ENCODE data around the gene FAF1.
"Not testable (repeated sequence)": the region's sequence is repeated elsewhere in the genome, so short reads cannot be mapped to it uniquely, and the experiment has no call there.

The FAF1 gene

DNA sequence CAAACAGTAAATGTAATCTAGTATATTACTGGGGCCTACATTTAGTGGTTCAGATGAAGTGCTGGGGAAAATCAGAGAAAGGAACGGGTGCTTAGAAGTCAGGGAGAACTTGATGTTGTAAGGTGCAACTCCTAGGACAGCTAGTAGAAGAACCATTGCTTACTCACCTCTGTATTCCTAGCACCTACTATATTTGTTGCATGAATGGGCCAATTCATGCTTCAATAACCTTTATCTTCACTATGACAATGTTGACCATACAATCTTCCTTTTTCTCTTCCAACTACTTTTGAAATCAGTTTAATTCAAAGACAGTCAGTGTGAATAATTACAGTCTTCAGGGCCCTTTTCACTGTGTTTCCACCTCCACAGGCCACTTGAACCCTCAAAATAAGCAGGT is 411.8 kb downstream of the FAF1 start:
- no peak for DNase-seq (ENCODE audit: low read depth)

- DNase-seq (ENCODE audit: low read depth) = no peak
These were observed 417.7 kb downstream of the FAF1 start for GRCh38 chr1:50542362-50542761.

GRCh38 chr1:50538476-50538875 is 421.6 kb downstream of the FAF1 start:
- DNase-seq (ENCODE audit: low read depth) = no peak

GRCh38 chr1:50531601-50532000 is 428.5 kb downstream of the FAF1 start:
- DNase-seq (ENCODE audit: low read depth) = no peak

- no peak for DNase-seq (ENCODE audit: low read depth)
These were observed 429.0 kb downstream of the FAF1 start for GRCh38 chr1:50531027-50531426.

- DNase-seq (ENCODE audit: low read depth) = no peak
These were observed 430.6 kb downstream of the FAF1 start for GRCh38 chr1:50529510-50529909.

GRCh38 chr1:50527987-50528320 is 432.1 kb downstream of the FAF1 start:
- not testable (repeated sequence) for DNase-seq (ENCODE audit: low read depth)

GRCh38 chr1:50527249-50527986 is 432.6 kb downstream of the FAF1 start:
- DNase-seq (ENCODE audit: low read depth) = no peak

- DNase-seq (ENCODE audit: low read depth) = no peak
These were observed 433.6 kb downstream of the FAF1 start for GRCh38 chr1:50526431-50526830.

DNA sequence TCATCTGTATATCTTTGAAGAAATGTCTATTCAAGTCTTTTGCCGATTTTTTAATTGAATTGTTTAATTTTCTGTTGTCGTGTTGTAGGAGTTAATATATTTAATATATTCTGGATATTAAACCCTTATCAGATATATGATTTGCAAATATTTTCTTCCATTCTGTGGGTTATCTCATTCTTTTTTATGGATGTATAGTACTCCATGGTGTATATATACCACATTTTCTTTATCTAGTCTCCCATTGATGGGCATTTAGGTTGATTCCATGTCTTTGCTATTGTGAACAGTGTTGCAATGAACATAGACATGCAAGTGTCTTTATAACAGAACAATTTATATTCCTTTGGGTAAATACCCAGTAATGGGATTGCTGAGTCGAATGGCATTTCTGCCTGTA is 436.5 kb downstream of the FAF1 start:
- DNase-seq (ENCODE audit: low read depth) = no peak

DNA sequence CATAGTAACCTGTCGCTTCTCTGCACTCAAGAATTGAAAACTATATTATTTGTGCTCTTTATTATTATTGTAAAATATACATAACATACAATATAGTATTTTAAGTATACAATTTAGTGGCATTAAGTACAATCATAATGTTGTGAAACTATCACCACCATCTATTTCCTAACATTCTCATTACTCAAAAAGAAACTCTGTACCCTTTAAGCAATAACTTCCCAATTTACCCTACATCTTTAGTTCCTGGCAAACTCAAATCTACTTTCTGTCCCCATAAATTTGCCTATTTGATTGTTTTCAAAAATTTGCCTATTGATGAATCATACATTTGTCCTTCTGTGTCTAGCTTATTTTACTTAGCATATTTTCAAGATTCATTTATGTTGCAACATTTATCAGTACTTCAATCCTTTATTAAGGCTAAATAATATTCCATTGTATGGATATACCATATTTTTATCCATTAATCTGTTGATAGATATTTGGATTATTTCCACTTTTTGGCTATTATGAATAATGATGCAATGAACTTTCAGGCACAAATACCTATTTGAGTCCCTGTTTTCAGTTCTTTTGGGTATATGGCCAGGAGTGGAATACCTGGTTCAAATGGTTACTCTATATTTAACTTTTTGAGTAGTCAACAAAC is 437.2 kb downstream of the FAF1 start:
- DNase-seq (ENCODE audit: low read depth) = no peak

- DNase-seq (ENCODE audit: low read depth) = no peak
These were observed 438.4 kb downstream of the FAF1 start for GRCh38 chr1:50521703-50522102.

DNA sequence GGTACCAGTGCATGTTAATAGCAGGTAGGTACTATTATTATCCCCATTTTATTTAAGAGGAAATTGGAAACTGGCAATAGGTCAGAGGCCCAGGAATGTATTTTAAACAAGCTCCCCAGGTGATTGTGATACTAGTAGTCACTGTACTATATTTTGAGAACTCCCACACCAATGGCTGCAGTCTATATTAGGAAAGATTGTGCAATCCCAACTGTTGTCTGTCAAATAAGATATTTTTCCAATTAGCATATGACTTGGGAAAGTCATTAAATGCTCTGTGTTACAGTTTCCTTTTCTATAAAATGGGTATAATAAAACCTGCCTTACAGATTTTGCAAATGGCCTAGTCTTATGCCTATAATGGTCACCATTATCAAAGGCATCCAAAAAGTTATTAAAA is 442.6 kb downstream of the FAF1 start:
- no peak for DNase-seq (ENCODE audit: low read depth)

DNA sequence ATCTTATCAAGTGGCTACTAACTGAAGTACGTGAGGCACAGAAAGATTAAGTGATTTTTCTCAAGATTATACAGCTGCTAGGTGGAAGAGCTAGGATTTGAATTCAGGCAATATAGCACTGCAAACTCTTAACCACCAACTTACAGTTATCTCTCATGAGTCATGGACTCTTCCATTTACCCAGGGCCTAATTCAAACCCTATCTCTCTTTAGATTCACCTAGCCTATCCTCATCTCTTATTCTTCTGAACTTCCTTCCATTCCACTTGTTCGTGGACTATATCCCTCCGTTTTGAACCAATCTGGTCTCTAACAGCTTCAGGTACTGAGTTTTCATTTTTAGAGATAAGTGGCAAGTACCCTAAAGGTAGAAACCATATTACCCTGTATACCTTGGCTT is 444.0 kb downstream of the FAF1 start:
- DNase-seq (ENCODE audit: low read depth) = no peak

DNA sequence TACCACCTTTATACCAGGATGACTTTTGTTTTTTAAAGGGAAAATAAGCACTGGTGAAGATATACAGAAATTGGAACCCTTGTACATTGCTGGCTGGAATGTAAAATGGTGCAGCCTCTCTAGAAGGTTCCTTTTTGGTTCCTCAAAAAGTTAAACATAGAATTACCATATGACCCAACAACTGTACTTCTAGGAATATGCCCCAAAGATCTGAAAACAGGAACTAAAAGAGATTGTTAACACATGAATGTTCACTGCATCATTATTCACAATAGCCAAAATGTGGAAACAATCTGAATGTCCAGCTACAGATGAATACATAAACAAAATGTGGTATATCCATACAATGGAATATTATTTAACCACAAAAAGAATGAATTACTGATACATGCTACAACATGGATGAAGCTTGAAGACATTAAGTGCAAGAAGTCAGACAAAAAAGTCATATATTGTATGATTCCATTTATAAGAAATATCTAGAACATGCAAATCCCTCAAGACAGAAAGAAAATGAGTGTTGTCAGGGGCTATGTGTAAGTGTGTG is 452.0 kb downstream of the FAF1 start:
- no peak for DNase-seq (ENCODE audit: low read depth)

GRCh38 chr1:50505427-50505826 is 454.6 kb downstream of the FAF1 start:
- DNase-seq (ENCODE audit: low read depth) = no peak

DNA sequence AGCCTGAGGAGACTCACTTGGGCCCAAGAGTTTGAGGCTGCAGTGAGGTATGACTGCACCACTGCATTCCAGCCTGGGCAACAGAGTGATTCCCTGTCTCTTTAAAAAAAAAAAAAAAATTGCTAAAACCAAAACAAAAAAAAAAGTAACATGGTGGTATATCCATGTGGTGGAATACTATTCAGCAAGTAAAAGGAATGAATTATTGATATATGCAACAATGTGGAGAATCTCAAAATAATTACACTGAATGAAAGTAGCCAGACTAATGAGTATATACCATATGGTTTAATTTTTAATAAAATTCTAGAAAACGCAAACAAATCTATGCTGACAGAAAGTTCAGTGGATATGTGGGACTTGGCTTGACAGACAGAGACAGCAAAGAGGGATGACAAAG is 456.6 kb downstream of the FAF1 start:
- DNase-seq (ENCODE audit: low read depth) = no peak

GRCh38 chr1:50502147-50502546 is 457.9 kb downstream of the FAF1 start:
- no peak for DNase-seq (ENCODE audit: low read depth)

DNA sequence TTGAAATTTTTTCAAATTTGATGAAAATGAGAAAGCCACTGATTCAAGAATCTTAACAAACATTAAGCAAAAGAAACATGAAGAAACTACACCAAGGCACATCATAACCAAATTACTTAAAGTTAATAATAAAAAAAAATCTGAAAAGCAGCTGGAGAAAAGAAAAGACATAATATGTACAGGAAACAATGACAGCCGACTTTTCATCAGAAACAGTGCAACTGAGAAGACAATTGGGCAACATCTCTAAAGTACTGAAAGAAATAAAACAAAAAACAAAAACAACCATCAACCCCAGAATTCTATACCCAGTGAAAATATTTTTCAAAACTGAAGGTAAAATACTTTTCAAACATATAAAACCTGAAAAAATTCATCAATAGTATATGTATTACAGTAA is 463.1 kb downstream of the FAF1 start:
- no peak for DNase-seq (ENCODE audit: low read depth)

DNA sequence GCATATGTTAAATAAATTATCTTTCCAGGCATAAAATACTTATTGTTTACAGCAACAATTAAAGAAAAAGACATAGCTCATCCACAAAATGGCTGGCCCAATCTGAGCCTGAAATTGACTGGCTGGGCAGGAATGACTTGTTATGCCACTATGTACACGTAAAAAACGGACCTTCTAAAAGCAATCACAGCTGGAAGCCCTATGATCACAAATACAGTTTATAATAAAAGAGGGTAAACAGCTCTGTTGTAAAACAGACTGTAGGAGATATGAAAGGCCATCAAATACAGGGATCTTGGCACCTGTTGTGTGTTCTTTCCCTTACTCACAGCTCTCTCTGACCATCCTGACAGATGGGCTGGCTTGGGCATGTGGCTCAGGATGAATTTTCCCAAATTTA is 466.4 kb downstream of the FAF1 start:
- no peak for DNase-seq (ENCODE audit: low read depth)

DNA sequence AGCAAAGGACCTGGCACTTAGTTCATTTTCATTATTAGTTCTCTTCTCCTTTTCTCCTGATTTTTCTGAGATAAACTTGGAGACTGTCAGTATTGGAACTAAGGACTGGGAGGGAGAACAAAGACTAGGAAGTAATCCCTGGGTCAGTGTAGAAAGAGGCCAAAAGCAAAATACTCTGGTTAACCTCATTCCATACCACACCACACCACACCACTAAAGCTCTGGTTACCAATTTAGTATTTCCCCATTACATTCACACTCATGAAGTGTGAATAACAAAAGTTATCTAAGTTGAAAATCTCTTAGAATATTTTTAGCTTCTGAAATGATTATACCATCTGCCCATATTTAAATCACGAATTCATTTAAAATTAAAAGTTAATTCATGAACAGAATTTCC is 467.9 kb downstream of the FAF1 start:
- DNase-seq (ENCODE audit: low read depth) = no peak

DNA sequence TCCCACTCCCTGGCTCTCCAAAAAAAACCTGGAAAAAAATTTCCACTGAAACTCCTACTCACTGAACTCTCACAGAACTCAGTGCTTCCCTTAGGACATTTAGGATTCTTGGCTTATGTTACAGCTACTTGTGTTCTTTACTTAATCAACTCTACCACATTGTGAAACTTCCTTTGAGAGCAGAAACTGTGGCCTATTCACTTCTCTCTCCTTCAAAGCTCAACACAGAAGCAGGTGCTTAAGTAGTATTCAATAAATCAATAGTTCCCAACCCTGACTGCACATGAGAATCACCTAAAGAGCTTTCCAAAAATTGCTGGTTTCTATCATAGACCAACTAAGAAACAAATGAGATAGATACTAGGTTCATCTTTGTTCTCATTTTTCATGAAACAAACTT is 468.9 kb downstream of the FAF1 start:
- DNase-seq (ENCODE audit: low read depth) = no peak

DNA sequence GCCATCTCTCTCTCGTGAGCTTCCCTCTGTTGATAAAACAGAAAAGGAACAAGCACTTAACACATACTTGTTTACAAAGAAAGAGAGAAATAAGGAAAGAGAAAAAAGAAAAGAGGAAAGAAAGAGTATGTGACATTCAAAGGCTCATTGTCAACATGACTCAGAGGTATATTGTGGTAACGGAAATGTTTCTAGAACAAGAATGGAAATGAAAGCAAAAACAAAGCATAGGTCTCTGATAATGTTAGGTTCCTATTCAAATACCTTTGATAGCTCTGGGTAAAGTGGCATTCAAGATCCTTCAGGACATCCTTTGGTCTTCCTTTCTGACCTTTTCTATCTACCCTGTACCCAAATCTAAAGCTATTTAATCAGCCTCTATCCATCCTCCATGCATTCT is 469.4 kb downstream of the FAF1 start:
- no peak for DNase-seq (ENCODE audit: low read depth)

GRCh38 chr1:50488876-50489275 is 471.2 kb downstream of the FAF1 start:
- DNase-seq (ENCODE audit: low read depth) = no peak

Measured in HS-27A (cell line).